Measurements from ENCODE around the gene ANKLE2.

Gene ANKLE2

GRCh38 chr12:132736378-132736777 is 25.3 kb downstream of the ANKLE2 start:
- DNase-seq (ENCODE audit: low read depth), result no peak
- H3K4me3 ChIP-seq (ENCODE audit: low read length), result no peak overlapping the region
- TF ChIP-seq CTCF (conservative IDR thresholded peaks at IDR 0.05; ENCODE audit: low read depth, low read length), result no peak

- TF ChIP-seq CTCF (conservative IDR thresholded peaks at IDR 0.05; ENCODE audit: low read depth, low read length), result no peak
- no peak overlapping the region for H3K4me3 ChIP-seq (ENCODE audit: low read length)
- no peak for DNase-seq (ENCODE audit: low read depth)
Measured at GRCh38 chr12:132735496-132735895, 26.1 kb downstream of the ANKLE2 start.

- DNase-seq (ENCODE audit: low read depth), result no peak
- no peak overlapping the region for H3K4me3 ChIP-seq (ENCODE audit: low read length)
- TF ChIP-seq CTCF (conservative IDR thresholded peaks at IDR 0.05; ENCODE audit: low read depth, low read length), result no peak
Measured at GRCh38 chr12:132734206-132734605, 27.4 kb downstream of the ANKLE2 start.

GRCh38 chr12:132731574-132731973 is 30.1 kb downstream of the ANKLE2 start:
- H3K4me3 ChIP-seq (ENCODE audit: low read length), result no peak overlapping the region
- TF ChIP-seq CTCF (conservative IDR thresholded peaks at IDR 0.05; ENCODE audit: low read depth, low read length), result no peak
- no peak for DNase-seq (ENCODE audit: low read depth)

- DNase-seq (ENCODE audit: low read depth), result no peak
- no peak overlapping the region for H3K4me3 ChIP-seq (ENCODE audit: low read length)
- no peak for TF ChIP-seq CTCF (conservative IDR thresholded peaks at IDR 0.05; ENCODE audit: low read depth, low read length)
Measured at GRCh38 chr12:132730353-132730752, 31.3 kb downstream of the ANKLE2 start.

GRCh38 chr12:132729541-132730320 is 31.9 kb downstream of the ANKLE2 start:
- no peak for DNase-seq (ENCODE audit: low read depth)
- no peak for TF ChIP-seq CTCF (conservative IDR thresholded peaks at IDR 0.05; ENCODE audit: low read depth, low read length)
- H3K4me3 ChIP-seq (ENCODE audit: low read length), result no peak overlapping the region

GRCh38 chr12:132728502-132728901 is 33.1 kb downstream of the ANKLE2 start:
- DNase-seq (ENCODE audit: low read depth), result no peak
- H3K4me3 ChIP-seq (ENCODE audit: low read length), result no peak overlapping the region
- no peak for TF ChIP-seq CTCF (conservative IDR thresholded peaks at IDR 0.05; ENCODE audit: low read depth, low read length)

All from retinal pigment epithelial cell (primary cell).